ENCODE measurements around the gene KDELR1. TPM values are rescaled to one million over a fixed set of nuclear protein-coding genes. Genes with fewer than 3 reads are reported as not detected.

Gene KDELR1
- total and polyA plus RNA-seq, 2 donors (not counting 3 experiments of a cell fraction or from before 2014, with no cell fraction given) = 199 to 224 TPM

- FAIRE-seq = no peak
Observed at GRCh38 chr19:48436586-48436985, 45.2 kb upstream of the KDELR1 start.

DNA sequence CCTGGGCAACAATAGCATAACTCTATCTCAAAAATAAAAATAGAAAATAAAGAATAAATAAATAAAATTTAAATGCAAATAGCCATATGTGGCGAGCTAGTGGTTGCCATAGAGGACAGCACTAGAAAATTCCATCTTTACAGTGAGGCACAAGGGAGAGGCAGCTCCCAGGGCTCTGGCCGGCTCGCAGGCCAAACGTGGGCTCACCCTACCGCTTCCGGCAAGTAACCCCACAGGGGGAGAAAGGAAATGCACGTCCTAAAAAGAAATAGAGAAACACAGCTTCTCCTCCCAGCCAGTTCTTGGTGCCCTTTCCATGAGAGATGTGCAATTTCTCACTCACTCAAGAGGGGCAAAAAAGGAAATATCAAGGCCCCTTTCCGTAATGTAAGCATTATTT is 42.0 kb upstream of the KDELR1 start:
- intact Hi-C loops (cut with micrococcal nuclease) (no loop called here), dilution Hi-C loops (cut with MboI; ENCODE audit: extremely low pct_ligation_motif_present, low sequenced_read_pairs) (no loop called here)
- no peak overlapping the region for H3K4me2 ChIP-seq (ENCODE audit: insufficient read depth, low read length)
- no peaks in the 10 kb centered on the region for H3K27me3 ChIP-seq (ENCODE audit: control insufficient read depth in 2 of 2, insufficient read depth in 2 of 2, low read length in 2 of 2)
- DNase-seq (ENCODE audit: low read depth, low spot score) (no peak), FAIRE-seq (no peak)
- no peaks in the 10 kb centered on the region for H3K9me3 ChIP-seq (replicated peaks; ENCODE audit: control insufficient read depth, insufficient read depth, low read length)
- H4K20me1 ChIP-seq (replicated peaks; ENCODE audit: control insufficient read depth, extremely low read depth, insufficient read depth, low read length) = no peaks in the 10 kb centered on the region
- H2AFZ ChIP-seq (ENCODE audit: low read depth, low read length) = no peak overlapping the region
- H3K4me3 ChIP-seq (replicated peaks in 1 of 3; ENCODE audit: insufficient read depth in 1 of 3, low read depth in 1 of 3, low read length in 3 of 3) = no peak overlapping the region
- H3K79me2 ChIP-seq (ENCODE audit: control insufficient read depth, insufficient read depth, low read length) = no peaks in the 10 kb centered on the region
- no peak overlapping the region for H3K9ac ChIP-seq (replicated peaks; ENCODE audit: extremely low read depth, insufficient read depth, low read length)
- no peaks in the 10 kb centered on the region for H3K9me1 ChIP-seq (replicated peaks; ENCODE audit: control insufficient read depth, extremely low read depth, insufficient read depth, low read length)
- TF ChIP-seq MYC (IDR thresholded peaks at IDR 0.05; ENCODE audit: low read depth, low read length) (no peak), GATA2 (IDR thresholded peaks at IDR 0.05; ENCODE audit: insufficient read depth, insufficient read length, low read depth, low read length) (no peak), FOS (IDR thresholded peaks at IDR 0.05; ENCODE audit: borderline replicate concordance, insufficient read depth, low read length) (no peak), JUN (IDR thresholded peaks at IDR 0.05; ENCODE audit: borderline replicate concordance, insufficient read depth, insufficient read length, low read depth) (no peak), POLR2A (IDR thresholded peaks at IDR 0.05; ENCODE audit: low read depth, low read length) (no peak), POLR2AphosphoS5 (IDR thresholded peaks at IDR 0.05; ENCODE audit: insufficient read depth, low read depth, low read length) (no peak)
- TF ChIP-seq, protein P1, sequence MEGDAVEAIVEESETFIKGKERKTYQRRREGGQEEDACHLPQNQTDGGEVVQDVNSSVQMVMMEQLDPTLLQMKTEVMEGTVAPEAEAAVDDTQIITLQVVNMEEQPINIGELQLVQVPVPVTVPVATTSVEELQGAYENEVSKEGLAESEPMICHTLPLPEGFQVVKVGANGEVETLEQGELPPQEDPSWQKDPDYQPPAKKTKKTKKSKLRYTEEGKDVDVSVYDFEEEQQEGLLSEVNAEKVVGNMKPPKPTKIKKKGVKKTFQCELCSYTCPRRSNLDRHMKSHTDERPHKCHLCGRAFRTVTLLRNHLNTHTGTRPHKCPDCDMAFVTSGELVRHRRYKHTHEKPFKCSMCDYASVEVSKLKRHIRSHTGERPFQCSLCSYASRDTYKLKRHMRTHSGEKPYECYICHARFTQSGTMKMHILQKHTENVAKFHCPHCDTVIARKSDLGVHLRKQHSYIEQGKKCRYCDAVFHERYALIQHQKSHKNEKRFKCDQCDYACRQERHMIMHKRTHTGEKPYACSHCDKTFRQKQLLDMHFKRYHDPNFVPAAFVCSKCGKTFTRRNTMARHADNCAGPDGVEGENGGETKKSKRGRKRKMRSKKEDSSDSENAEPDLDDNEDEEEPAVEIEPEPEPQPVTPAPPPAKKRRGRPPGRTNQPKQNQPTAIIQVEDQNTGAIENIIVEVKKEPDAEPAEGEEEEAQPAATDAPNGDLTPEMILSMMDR (IDR thresholded peaks at IDR 0.05; ENCODE audit: extremely low read depth in 1 of 2, insufficient read depth in 1 of 2, low read depth in 1 of 2, low read length in 2 of 2) = no peak
- no peaks in the 10 kb centered on the region for H3K36me3 ChIP-seq (ENCODE audit: control insufficient read depth in 2 of 2, extremely low read depth in 1 of 2, insufficient read depth in 2 of 2, low read length in 2 of 2)
- no peak overlapping the region for H3K27ac ChIP-seq (ENCODE audit: insufficient read depth, low read depth, low read length)
- no peaks in the 10 kb centered on the region for H3K4me1 ChIP-seq (ENCODE audit: control insufficient read depth, extremely low read depth, insufficient read depth, low read length)
- ChIA-PET POLR2A (no interaction called here), CTCF (interaction anchor here (1.5 to 1.6 kb wide), 2 partner anchors 14 to 42 kb away, joined by 4 to 6 read pairs; partner anchors contain the start of gene KDELR1)
- no TSS peak for BruUV-seq (replicated peaks)

More at GRCh38 chr19:48436586-48436985, 45.2 kb upstream of the KDELR1 start:
- Histone ChIP-seq H3K9ac (replicated peaks; ENCODE audit: extremely low read depth, insufficient read depth, low read length) (no peak overlapping the region), H3K36me3 (ENCODE audit: control insufficient read depth in 2 of 2, extremely low read depth in 1 of 2, insufficient read depth in 2 of 2, low read length in 2 of 2) (no peaks in the 10 kb centered on the region), H3K4me1 (ENCODE audit: control insufficient read depth, extremely low read depth, insufficient read depth, low read length) (no peaks in the 10 kb centered on the region), H2AFZ (ENCODE audit: low read depth, low read length) (no peak overlapping the region), H4K20me1 (replicated peaks; ENCODE audit: control insufficient read depth, extremely low read depth, insufficient read depth, low read length) (no peaks in the 10 kb centered on the region), H3K27ac (ENCODE audit: insufficient read depth, low read depth, low read length) (no peak overlapping the region), H3K4me2 (ENCODE audit: insufficient read depth, low read length) (no peak overlapping the region), H3K9me1 (replicated peaks; ENCODE audit: control insufficient read depth, extremely low read depth, insufficient read depth, low read length) (no peaks in the 10 kb centered on the region), H3K27me3 (ENCODE audit: control insufficient read depth in 2 of 2, insufficient read depth in 2 of 2, low read length in 2 of 2) (peaks cover 3% of the 10 kb centered on the region in 2 experiments), H3K9me3 (replicated peaks; ENCODE audit: control insufficient read depth, insufficient read depth, low read length) (no peaks in the 10 kb centered on the region), H3K79me2 (ENCODE audit: control insufficient read depth, insufficient read depth, low read length) (no peaks in the 10 kb centered on the region), H3K4me3 (replicated peaks in 1 of 3; ENCODE audit: insufficient read depth in 1 of 3, low read depth in 1 of 3, low read length in 3 of 3) (no peak overlapping the region)
- POLR2A ChIA-PET = interaction anchor here (0.6 kb wide), 1 partner anchor 228 kb away, joined by 3 read pairs; no protein-coding TSS in a partner anchor
- intact Hi-C loops (cut with micrococcal nuclease) (no loop called here), dilution Hi-C loops (cut with MboI; ENCODE audit: extremely low pct_ligation_motif_present, low sequenced_read_pairs) (no loop called here)
- TF ChIP-seq POLR2AphosphoS5 (IDR thresholded peaks at IDR 0.05; ENCODE audit: insufficient read depth, low read depth, low read length) = no peak
- CTCF ChIA-PET = interaction anchor here (1.2 kb wide), 1 partner anchor 45 kb away, joined by 3 read pairs; the partner anchor contains the start of gene KDELR1
- no TSS peak for BruUV-seq (replicated peaks)
- DNase-seq (ENCODE audit: low read depth, low spot score) = no peak
